Subcutaneous adipose tissue (tissue), 4 donors: ENCODE measurements around the gene PCDHA11. TPM values are rescaled to one million over a fixed set of nuclear protein-coding genes. Genes with fewer than 3 reads are reported as not detected.

ENCODE experiments used
- total RNA-seq, 4 donors: library from RNA; depleted of rRNA; stranded (reverse); fragments of >200 nt; gene quantifications; one replicate each; pipeline ENCODE4 v1.1.0, GENCODE V29; 2016
- TF ChIP-seq, protein P1 (sequence below): fragments of 450-650 bp; IDR thresholded peaks from one replicate; pipeline ENCODE4 v1.5.1; 2016; ENCODE audit warnings: low read depth, mild to moderate bottlenecking, control low read depth, antibody characterized with exemption, moderate library complexity

PCDHA11 gene
- total RNA-seq, 4 donors from 2014 or later, result 0.22 to 0.34 (median 0.33) TPM; not detected in 1

DNA sequence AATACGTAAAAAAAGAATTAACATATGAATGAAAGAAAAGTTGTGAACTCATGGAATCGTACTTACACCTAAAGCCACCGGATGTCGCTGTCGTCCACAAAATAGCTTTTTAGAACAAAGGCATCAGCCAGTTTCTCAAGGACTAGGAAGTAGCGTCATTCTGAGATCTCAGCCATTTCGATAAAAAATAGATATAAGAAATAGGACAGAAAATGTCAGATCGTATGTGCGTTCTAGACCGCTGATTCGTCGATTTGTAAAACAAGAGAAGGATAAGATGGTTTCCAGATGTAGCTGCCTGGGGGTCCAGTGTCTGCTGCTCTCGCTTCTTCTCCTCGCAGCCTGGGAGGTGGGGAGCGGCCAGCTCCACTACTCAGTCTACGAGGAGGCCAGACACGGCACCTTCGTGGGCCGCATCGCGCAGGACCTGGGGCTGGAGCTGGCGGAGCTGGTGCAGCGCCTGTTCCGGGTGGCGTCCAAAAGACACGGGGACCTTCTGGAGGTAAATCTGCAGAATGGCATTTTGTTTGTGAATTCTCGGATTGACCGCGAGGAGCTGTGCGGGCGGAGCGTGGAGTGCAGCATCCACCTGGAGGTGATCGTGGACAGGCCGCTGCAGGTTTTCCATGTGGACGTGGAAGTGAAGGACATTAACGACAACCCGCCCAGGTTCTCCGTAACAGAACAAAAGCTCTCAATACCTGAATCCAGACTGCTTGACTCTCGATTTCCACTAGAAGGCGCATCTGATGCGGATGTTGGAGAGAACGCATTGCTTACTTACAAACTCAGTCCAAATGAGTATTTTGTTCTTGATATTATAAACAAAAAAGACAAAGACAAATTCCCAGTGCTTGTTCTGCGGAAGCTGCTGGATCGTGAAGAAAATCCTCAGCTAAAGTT, 12.7 kb upstream of the PCDHA11 start, which contains the start of gene PCDHA10:
Gene PCDHA10, plus strand, starts transcription at position 126 of the 903 bp plus-strand sequence. Its CDS starts 152 bp downstream, at position 278.
- TF ChIP-seq, protein P1, sequence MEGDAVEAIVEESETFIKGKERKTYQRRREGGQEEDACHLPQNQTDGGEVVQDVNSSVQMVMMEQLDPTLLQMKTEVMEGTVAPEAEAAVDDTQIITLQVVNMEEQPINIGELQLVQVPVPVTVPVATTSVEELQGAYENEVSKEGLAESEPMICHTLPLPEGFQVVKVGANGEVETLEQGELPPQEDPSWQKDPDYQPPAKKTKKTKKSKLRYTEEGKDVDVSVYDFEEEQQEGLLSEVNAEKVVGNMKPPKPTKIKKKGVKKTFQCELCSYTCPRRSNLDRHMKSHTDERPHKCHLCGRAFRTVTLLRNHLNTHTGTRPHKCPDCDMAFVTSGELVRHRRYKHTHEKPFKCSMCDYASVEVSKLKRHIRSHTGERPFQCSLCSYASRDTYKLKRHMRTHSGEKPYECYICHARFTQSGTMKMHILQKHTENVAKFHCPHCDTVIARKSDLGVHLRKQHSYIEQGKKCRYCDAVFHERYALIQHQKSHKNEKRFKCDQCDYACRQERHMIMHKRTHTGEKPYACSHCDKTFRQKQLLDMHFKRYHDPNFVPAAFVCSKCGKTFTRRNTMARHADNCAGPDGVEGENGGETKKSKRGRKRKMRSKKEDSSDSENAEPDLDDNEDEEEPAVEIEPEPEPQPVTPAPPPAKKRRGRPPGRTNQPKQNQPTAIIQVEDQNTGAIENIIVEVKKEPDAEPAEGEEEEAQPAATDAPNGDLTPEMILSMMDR, result no peak

GRCh38 chr5:140857177-140857986, 11.4 kb upstream of the PCDHA11 start:
- TF ChIP-seq, protein P1, result no peak

DNA sequence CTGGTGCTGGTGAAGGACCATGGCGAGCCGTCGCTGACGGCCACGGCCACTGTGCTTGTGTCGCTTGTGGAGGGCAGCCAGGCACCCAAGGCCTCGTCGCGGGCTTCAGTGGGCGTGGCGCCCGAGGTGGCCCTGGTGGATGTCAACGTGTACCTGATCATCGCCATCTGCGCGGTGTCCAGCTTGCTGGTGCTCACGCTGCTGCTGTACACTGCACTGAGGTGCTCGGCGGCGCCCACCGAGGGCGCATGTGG, 10.8 kb upstream of the PCDHA11 start:
- TF ChIP-seq, protein P1, result no peak

GRCh38 chr5:140862441-140863295, 6.1 kb upstream of the PCDHA11 start:
- TF ChIP-seq, protein P1, result no peak

- TF ChIP-seq, protein P1, result no peak
These were observed 764 bp downstream of the PCDHA11 start for GRCh38 chr5:140869555-140869886.

GRCh38 chr5:140870221-140871201, 1.8 kb downstream of the PCDHA11 start:
- TF ChIP-seq, protein P1, result no peak
